SU-DHL-6 (cell line): ENCODE results near the gene PIGZ.
"Not testable (repeated sequence)": the region's sequence is repeated elsewhere in the genome, so short reads cannot be mapped to it uniquely, and the experiment has no call there.

Experiments used
- H2AFZ ChIP-seq: fragments of 200-600 bp; sonication (generic); 2 replicates; pipeline ENCODE4 v1.6.1; 2014; ENCODE audit warnings: low read depth, mild to moderate bottlenecking, moderate library complexity, mixed read lengths, antibody characterized with exemption, low read length; ENCODE audit not compliant: severe bottlenecking
- H3F3A ChIP-seq: fragments of 200-600 bp; shearing (Covaris generic); 2 replicates; pipeline ENCODE4 v1.6.0; 2016; ENCODE audit warnings: antibody characterized with exemption, mild to moderate bottlenecking; ENCODE audit not compliant: insufficient read depth
- H3K27ac ChIP-seq: fragments of 200-600 bp; sonication (generic); 2 replicates; pipeline ENCODE4 v1.5.1; 2016; ENCODE audit warnings: low read depth, mild to moderate bottlenecking, low read length, moderate library complexity, mixed read lengths
- H3K27me3 ChIP-seq: fragments of 200-600 bp; sonication (generic), shearing (Covaris generic); 2 replicates; pipeline ENCODE4 v1.6.0; 2014; ENCODE audit warnings: mild to moderate bottlenecking, low read length
- H3K36me3 ChIP-seq: fragments of 200-600 bp; sonication (generic); 2 replicates; pipeline ENCODE4 v1.6.1; 2014; ENCODE audit warnings: mild to moderate bottlenecking, low read length, mixed read lengths
- H3K4me2 ChIP-seq: fragments of 300-600, 200-600 bp; shearing (Covaris generic), sonication (generic); 2 replicates; pipeline ENCODE4 v1.6.0; 2014; ENCODE audit warnings: low read length, low read depth, mild to moderate bottlenecking; ENCODE audit not compliant: poor library complexity, severe bottlenecking
- H3K4me3 ChIP-seq: fragments of 200-600 bp; sonication (generic); 2 replicates; pipeline ENCODE4 v1.5.1; 2014; ENCODE audit warnings: antibody characterized with exemption, low read length, mild to moderate bottlenecking, mixed read lengths; ENCODE audit not compliant: insufficient read depth, poor library complexity, severe bottlenecking
- H3K79me2 ChIP-seq: fragments of 200-600 bp; sonication (generic); 2 replicates; pipeline ENCODE4 v1.6.1; 2014; ENCODE audit warnings: mild to moderate bottlenecking, low read length, moderate library complexity; ENCODE audit not compliant: insufficient read depth
- H3K9ac ChIP-seq: fragments of 200-600 bp; sonication (generic); 2 replicates; pipeline ENCODE4 v1.7.0; 2014; ENCODE audit warnings: mild to moderate bottlenecking, low read length
- H3K9me2 ChIP-seq: fragments of 200-600 bp; sonication (generic); replicated peaks from 2 replicates; pipeline ENCODE4 v1.6.1; 2014; ENCODE audit warnings: low read length; ENCODE audit not compliant: insufficient read depth
- H3K9me3 ChIP-seq: fragments of 200-600 bp; sonication (generic); 2 replicates; pipeline ENCODE4 v1.6.1; 2014; ENCODE audit warnings: low read length, mixed read lengths; ENCODE audit not compliant: insufficient read depth
- H4K20me1 ChIP-seq: fragments of 200-600 bp; sonication (generic); 2 replicates; pipeline ENCODE4 v1.6.1; 2014; ENCODE audit warnings: low read depth, mild to moderate bottlenecking, antibody characterized with exemption, low read length, moderate library complexity, mixed read lengths
- EZH2phosphoT487 ChIP-seq: fragments of 200-600 bp; sonication (generic), shearing (Covaris generic); conservative IDR thresholded peaks from 2 replicates; pipeline ENCODE4 v1.6.1; 2018; ENCODE audit warnings: mild to moderate bottlenecking, antibody characterized with exemption, low read length, moderate library complexity, mixed read lengths
- TF ChIP-seq, protein P1 (sequence below): fragments of 200-600 bp; sonication (generic); IDR thresholded peaks from one replicate; pipeline ENCODE4 v1.5.1; 2017; ENCODE audit warnings: antibody characterized with exemption, mild to moderate bottlenecking, low read length, moderate library complexity; ENCODE audit not compliant: insufficient read depth, poor library complexity, severe bottlenecking

PIGZ gene

DNA sequence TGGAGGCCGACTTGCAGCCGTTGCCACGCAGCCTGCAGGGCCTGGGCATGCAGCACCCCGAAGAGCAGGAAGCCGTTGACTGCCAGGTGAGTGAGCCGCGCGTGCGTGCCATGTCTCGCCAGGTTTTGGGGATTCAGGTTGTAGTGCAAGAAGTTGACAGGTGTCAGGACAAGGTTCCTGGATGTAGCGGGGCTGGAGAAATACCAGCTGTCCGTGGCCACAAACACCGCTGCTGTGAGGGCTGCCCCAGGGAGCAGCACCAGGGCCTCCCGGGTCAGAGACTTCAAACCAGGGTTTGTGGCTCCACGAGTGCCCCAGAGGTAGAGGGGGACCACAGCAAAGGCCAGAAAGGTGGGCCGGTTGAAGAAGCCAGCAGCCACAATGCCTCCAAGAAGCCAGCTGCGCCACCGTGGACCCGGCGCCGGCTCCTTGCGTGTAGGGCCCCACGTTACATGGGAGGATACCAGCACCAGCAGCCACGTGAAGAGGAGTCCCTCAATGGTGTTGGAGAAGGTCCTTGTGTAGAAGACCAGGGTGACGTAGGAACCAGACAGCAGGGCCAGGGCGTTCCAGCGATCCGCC lies 20.7 kb downstream of the PIGZ start:
- TF ChIP-seq EZH2phosphoT487 = no peak
- TF ChIP-seq, protein P1, sequence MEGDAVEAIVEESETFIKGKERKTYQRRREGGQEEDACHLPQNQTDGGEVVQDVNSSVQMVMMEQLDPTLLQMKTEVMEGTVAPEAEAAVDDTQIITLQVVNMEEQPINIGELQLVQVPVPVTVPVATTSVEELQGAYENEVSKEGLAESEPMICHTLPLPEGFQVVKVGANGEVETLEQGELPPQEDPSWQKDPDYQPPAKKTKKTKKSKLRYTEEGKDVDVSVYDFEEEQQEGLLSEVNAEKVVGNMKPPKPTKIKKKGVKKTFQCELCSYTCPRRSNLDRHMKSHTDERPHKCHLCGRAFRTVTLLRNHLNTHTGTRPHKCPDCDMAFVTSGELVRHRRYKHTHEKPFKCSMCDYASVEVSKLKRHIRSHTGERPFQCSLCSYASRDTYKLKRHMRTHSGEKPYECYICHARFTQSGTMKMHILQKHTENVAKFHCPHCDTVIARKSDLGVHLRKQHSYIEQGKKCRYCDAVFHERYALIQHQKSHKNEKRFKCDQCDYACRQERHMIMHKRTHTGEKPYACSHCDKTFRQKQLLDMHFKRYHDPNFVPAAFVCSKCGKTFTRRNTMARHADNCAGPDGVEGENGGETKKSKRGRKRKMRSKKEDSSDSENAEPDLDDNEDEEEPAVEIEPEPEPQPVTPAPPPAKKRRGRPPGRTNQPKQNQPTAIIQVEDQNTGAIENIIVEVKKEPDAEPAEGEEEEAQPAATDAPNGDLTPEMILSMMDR = no peak
- Histone ChIP-seq H2AFZ (no peak overlapping the region), H3K9me3 (no peaks in the 10 kb centered on the region), H3K27me3 (no peaks in the 10 kb centered on the region), H3K4me2 (no peak overlapping the region), H3K9ac (no peak overlapping the region), H3K9me2 (no peaks in the 10 kb centered on the region), H3K79me2 (peaks cover 10% of the 10 kb centered on the region), H3F3A (no peaks in the 10 kb centered on the region), H4K20me1 (peaks cover 2% of the 10 kb centered on the region; the same call in 1 of the 2 replicates), H3K27ac (no peak overlapping the region), H3K36me3 (no peaks in the 10 kb centered on the region), H3K4me3 (no peak overlapping the region)

DNA sequence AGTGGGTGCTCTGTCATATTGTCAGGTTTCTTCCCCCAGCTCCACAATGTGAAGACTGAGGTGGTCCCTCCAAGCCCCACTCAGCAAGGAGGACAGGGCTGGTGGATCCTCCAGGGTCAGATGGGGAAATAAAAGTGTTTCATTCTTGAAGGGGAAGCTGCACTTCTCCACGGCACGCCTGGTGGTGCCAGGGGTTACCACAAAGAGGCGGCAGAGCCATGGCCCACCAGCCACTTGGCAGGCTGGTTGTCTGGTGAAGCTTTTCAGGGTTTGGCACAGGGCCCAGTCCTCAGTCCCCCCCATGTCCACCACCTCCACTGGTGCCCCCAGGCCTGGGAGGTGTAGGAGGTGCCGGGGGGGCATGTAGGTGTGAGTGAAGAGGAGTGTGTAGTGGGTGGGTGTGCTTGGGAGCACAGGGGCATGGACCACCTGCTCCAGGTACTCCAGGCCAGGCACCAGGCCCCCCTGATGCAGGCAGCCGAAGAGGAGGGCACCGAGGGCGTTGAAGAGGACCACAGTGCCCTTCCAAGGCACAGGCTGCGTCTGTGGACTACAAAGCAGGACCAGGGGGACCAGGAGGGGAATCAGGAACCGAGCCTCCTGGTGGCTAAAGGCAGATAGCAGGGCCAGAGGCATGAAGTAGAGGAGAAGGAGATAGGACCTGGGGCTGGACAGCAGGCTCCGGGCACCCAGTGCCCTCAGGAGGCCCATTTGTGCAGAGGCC lies 21.3 kb downstream of the PIGZ start:
- Histone ChIP-seq H3K27me3 (no peaks in the 10 kb centered on the region), H4K20me1 (peaks cover 2% of the 10 kb centered on the region; the same call in 1 of the 2 replicates), H3K9me3 (no peaks in the 10 kb centered on the region), H3K9ac (no peak overlapping the region), H3K4me3 (no peak overlapping the region), H3F3A (no peaks in the 10 kb centered on the region), H3K4me2 (no peak overlapping the region), H3K79me2 (peaks cover 14% of the 10 kb centered on the region), H3K27ac (no peak overlapping the region), H3K36me3 (no peaks in the 10 kb centered on the region), H3K9me2 (no peaks in the 10 kb centered on the region), H2AFZ (no peak overlapping the region)
- TF ChIP-seq EZH2phosphoT487 = no peak
- TF ChIP-seq, protein P1 = no peak

DNA sequence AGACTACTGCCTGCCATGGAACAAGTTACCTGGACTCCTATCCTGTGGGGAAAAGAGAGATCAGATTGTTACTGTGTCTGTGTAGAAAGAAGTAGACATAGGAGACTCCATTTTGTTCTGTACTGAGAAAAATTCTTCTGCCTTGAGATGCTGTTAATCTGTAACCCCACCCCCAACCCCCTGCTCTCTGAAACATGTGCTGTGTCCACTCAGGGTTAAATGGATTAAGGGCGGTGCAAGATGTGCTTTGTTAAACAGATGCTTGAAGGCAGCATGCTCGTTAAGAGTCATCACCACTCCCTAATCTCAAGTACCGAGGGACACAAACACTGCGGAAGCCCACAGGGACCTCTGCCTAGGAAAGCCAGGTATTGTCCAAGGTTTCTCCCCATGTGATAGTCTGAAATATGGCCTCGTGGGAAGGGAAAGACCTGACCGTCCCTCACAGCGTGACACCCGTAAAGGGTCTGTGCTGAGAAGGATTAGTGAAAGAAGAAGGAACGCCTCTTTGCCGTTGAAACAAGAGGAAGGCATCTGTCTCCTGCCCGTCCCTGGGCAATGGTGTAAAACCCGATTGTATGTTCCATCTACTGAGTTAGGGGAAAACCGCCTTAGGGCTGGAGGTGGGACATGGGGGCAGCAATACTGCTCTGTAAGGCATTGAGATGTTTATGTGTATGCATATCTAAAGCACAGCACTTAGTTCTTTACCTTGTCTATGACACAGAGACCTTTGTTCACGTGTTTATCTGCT lies 24.4 kb downstream of the PIGZ start:
- not testable (repeated sequence) for H4K20me1 ChIP-seq, H3K4me3 ChIP-seq, H3K36me3 ChIP-seq, H3K27me3 ChIP-seq, H3K9me2 ChIP-seq, H2AFZ ChIP-seq, H3K9me3 ChIP-seq, H3K27ac ChIP-seq, H3K9ac ChIP-seq, H3F3A ChIP-seq
- Histone ChIP-seq H3K79me2 (peaks cover 44% of the 10 kb centered on the region), H3K4me2 (peak overlapping the region; percentile 84)
